GM12891 (cell line): ENCODE results near the gene CATSPERD.

Experiments
- DNase-seq: peaks from one replicate; pipeline ENCODE4 v3.0.0; 2011; ENCODE audit warnings: low spot score; ENCODE audit not compliant: insufficient read length
- FAIRE-seq: peaks from 2 replicates; lab custom pipeline; 2011; peaks lifted over from hg19 to GRCh38; lab: Jason Lieb, UNC
- PAX5 ChIP-seq: IDR thresholded peaks from 2 replicates; pipeline ENCODE4 v1.6.1; 2011; ENCODE audit warnings: low read length, moderate library complexity, mild to moderate bottlenecking; ENCODE audit not compliant: insufficient read depth, severe bottlenecking
- POLR2A ChIP-seq: IDR thresholded peaks from 2 replicates; pipeline ENCODE4 v1.6.1; 2011; ENCODE audit warnings: low read depth, low read length, control low read depth
- POLR2AphosphoS5 ChIP-seq: IDR thresholded peaks from 2 replicates; pipeline ENCODE4 v1.6.1; 2011; ENCODE audit warnings: low read depth, low read length, control low read depth
- POU2F2 ChIP-seq: IDR thresholded peaks from 2 replicates; pipeline ENCODE4 v1.6.1; 2011; ENCODE audit warnings: low read depth, mild to moderate bottlenecking, control low read depth, low read length, moderate library complexity
- SPI1 ChIP-seq: IDR thresholded peaks from 2 replicates; pipeline ENCODE4 v1.6.1; 2011; ENCODE audit warnings: low read depth, low read length, control low read depth
- TAF1 ChIP-seq: IDR thresholded peaks from 2 replicates; pipeline ENCODE4 v1.6.1; 2011; ENCODE audit warnings: low read depth, low read length, control low read depth

Gene CATSPERD

GRCh38 chr19:5814123-5814851, 93.8 kb downstream of the CATSPERD start:
- FAIRE-seq (no peak), DNase-seq (no peak)
- TF ChIP-seq PAX5 (no peak), POU2F2 (no peak), POLR2AphosphoS5 (no peak), SPI1 (no peak), TAF1 (no peak), POLR2A (no peak)

- DNase-seq: no peak
- FAIRE-seq: no peak
- TF ChIP-seq POLR2A (no peak), PAX5 (no peak), POLR2AphosphoS5 (no peak), SPI1 (no peak)
Observed at GRCh38 chr19:5814852-5815246, 94.4 kb downstream of the CATSPERD start.

GRCh38 chr19:5817218-5817617, 96.8 kb downstream of the CATSPERD start:
- DNase-seq (no peak), FAIRE-seq (no peak)
- TF ChIP-seq POLR2AphosphoS5: no peak

- no peak for DNase-seq
- no peak for FAIRE-seq
- TF ChIP-seq TAF1: no peak
- TF ChIP-seq POLR2AphosphoS5: no peak
- TF ChIP-seq SPI1: no peak
- TF ChIP-seq PAX5: no peak
- TF ChIP-seq POLR2A: no peak
- TF ChIP-seq POU2F2: no peak
Observed at GRCh38 chr19:5818594-5818993, 98.2 kb downstream of the CATSPERD start.

- DNase-seq (no peak), FAIRE-seq (no peak)
- no peak for TF ChIP-seq POLR2AphosphoS5
- no peak for TF ChIP-seq POLR2A
- TF ChIP-seq TAF1: no peak
- no peak for TF ChIP-seq POU2F2
- no peak for TF ChIP-seq SPI1
- no peak for TF ChIP-seq PAX5
Observed at GRCh38 chr19:5820785-5821184, 100.3 kb downstream of the CATSPERD start.

- FAIRE-seq: no peak
- DNase-seq: no peak
- TF ChIP-seq PAX5 (no peak), POU2F2 (no peak), TAF1 (no peak), SPI1 (no peak), POLR2AphosphoS5 (no peak), POLR2A (no peak)
Observed at GRCh38 chr19:5821521-5822180, 101.2 kb downstream of the CATSPERD start.

- TF ChIP-seq TAF1 (no peak), SPI1 (no peak), POLR2A (no peak), POU2F2 (no peak), POLR2AphosphoS5 (no peak), PAX5 (no peak)
- FAIRE-seq (no peak), DNase-seq (no peak)
Observed at GRCh38 chr19:5822181-5822844, 101.9 kb downstream of the CATSPERD start.

GRCh38 chr19:5823579-5824281, 103.3 kb downstream of the CATSPERD start:
- TF ChIP-seq POLR2AphosphoS5 (no peak), POLR2A (no peak), TAF1 (no peak), PAX5 (no peak), SPI1 (no peak), POU2F2 (no peak)
- DNase-seq (no peak), FAIRE-seq (no peak)

GRCh38 chr19:5824751-5825150, 104.3 kb downstream of the CATSPERD start:
- no peak for DNase-seq
- no peak for FAIRE-seq
- TF ChIP-seq POLR2AphosphoS5 (no peak), PAX5 (no peak), SPI1 (no peak), TAF1 (no peak), POLR2A (no peak), POU2F2 (no peak)
